ENCODE measurements around the gene RHOC.

RHOC gene

DNA sequence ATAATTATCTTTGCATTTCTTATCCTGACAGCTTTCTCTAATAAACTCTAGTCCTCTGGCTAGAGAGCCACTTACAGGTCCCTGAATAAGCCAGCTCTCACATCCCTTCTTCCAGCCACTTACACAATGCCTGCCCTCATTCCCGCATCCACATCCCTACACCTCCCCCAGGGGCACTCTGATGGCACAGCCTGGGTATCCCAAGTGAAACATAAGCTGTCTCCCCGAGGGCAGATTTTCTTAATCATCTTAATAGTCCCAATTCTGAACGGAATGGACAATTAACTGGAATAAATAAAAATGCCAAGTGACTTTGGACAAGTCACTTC is 4.9 kb downstream of the RHOC start:
- no peak for DNase-seq

DNA sequence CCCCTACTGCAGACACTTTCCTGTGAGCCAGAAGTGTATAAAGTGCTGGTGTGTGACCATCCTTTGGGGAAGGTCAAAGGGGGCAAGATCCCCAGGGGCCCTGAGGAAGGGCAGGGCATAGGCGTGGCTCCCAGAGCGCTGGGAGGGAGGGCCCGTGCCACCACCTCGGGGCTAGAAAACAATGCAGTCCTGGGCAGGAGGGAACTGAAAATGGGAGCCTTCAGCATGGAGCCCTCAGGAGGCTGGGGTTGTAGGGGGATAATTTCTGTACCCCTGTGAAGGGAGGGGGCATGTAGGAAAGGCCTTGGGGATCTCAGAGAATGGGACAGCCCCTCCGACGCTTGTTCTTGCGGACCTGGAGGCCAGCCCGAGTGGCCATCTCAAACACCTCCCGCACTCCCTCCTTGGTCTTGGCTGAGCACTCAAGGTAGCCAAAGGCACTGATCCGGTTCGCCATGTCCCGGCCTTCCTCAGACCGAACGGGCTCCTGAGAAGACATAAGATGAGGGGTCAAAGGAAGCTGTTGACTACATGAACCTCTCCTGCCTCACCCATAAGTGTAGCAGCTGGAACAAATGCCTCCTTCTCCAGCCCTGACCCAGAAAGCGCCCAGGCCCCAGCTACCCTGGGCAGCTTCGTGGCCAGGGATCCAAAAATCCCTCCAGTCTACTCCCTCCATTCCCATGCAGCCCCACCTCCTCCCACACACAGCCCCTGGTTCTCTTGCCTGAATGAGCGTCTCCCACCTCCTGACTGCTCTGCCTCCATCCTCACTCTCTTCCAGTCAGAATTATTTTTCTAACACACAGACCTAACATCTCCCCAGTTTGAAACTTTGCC is 5.5 kb downstream of the RHOC start:
- no peak for DNase-seq

DNA sequence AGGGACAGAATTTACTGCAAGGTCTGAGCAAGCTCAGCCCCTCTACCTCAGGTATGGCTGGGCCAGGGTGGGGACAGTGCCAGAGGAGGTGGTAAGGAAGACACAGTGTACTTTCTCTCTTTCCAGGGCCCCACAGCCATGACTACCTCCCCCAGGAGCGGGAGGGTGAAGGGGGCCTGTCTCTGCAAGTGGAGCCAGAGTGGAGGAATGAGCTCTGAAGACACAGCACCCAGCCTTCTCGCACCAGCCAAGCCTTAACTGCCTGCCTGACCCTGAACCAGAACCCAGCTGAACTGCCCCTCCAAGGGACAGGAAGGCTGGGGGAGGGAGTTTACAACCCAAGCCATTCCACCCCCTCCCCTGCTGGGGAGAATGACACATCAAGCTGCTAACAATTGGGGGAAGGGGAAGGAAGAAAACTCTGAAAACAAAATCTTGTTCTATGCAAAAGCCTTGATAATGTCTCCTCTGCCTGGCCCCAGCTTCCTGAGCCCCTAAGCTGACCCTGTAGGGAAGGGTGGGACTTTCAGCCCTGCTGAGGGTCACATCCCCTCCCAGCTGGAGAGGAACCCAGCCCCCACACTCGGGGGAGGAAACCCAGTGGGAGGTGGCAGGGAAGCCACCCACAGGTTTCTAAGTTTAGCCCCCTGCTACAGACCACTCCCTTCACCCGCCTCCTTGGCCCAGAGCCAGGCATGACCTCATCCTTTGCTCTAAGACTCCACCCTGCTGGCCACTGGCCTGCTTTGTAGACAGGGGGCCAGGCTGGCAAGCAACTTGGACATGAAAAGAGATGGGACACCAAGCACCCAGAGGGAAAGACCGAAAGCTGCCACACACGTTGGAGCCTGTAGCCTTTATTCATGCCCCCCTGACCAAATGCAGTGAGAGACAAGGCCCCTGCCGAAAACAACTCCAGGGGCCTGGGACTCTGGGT is 6.4 kb downstream of the RHOC start:
- peak in 50 of 51 donors; percentile 32 to 96 (median 82) for DNase-seq

DNA sequence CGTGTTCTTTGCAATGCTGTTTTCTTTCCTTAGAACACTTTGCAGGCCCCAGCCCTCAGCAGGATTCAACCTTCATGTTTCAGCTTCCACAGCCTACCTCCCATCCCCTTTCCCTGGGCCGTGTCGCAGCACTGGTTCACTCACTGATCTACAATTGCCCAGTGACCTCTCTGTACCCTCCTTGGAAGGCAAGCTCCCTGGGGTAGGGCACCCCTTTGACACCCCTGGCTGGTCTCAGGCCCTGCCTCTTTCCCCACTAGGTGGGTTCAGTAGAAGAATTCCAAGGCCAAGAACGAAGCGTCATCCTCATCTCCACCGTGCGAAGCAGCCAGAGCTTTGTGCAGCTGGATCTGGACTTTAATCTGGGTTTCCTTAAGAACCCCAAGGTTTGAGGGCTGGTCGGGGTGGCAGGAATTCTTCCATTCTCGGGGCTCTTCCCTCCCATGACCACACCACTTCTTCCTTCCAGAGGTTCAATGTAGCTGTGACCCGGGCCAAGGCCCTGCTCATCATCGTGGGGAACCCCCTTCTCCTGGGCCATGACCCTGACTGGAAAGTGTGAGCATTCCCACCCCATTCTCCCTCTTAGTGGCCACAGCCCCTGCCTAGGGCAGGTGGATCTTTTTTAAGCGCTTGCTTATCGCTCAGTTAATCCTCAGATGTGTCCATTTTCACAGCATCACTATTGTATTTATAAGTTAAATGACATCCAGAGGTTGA is 7.3 kb downstream of the RHOC start:
- DNase-seq = no peak

DNA sequence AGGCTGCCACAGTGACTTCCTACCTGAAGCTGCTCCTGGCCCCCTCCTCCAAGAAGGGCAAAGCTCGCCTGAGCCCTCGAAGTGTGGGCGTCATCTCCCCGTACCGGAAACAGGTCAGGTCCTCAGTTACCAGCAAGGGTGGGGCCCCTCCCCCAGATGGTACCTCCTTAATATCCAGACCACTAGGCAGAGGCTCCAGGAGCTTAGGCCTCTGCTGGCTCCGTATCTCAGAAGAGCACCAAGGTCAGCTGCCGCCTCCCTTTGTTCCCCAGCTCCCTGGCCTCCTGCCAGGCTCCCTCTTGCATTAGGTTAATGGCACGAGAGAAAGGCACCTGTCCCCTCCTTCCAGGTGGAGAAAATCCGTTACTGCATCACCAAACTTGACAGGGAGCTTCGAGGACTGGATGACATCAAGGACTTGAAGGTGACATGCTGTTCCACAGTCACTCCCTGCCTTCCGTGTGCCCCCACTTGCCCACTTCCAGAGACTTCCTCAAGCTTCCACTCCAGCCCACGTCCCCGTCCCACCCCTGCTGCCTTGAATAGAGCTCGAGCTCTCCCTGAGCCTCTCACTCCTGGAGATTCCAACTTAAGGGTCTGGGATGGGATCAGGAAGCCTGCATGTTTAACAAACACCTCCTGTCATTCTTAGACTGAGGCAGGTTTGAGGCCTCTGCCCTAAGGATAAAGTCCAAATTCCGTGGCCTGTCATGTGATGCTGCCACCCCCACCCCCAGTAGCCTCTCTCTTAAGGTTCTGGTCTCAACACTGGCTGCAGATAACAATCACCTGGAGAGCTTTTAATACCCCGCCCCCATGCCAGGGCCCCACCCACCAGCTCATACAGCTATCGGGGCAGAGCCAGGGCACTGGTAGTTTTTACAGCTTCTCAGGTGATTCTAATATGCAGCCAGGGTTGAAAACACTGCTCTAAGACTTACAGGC is 8.3 kb downstream of the RHOC start:
- DNase-seq = no peak

DNA sequence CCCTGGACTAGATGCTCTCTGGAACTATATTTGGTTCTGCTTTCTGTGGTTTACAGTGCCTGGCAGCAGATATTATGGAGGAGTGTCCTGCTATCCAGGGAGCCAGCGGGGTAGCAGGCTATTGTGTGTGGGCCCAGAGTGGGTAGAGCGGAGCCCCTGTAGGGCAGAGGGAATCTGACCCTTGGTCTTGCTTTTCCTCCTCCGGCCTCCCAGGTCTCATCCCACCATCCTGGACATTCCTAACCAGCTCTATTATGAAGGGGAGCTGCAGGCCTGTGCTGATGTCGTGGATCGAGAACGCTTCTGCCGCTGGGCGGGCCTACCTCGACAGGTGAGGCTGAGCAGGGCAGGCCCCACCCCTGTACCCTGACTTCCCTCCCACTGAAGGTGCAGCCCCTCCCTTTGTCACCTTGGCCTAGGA is 9.1 kb downstream of the RHOC start:
- no peak for DNase-seq

DNA sequence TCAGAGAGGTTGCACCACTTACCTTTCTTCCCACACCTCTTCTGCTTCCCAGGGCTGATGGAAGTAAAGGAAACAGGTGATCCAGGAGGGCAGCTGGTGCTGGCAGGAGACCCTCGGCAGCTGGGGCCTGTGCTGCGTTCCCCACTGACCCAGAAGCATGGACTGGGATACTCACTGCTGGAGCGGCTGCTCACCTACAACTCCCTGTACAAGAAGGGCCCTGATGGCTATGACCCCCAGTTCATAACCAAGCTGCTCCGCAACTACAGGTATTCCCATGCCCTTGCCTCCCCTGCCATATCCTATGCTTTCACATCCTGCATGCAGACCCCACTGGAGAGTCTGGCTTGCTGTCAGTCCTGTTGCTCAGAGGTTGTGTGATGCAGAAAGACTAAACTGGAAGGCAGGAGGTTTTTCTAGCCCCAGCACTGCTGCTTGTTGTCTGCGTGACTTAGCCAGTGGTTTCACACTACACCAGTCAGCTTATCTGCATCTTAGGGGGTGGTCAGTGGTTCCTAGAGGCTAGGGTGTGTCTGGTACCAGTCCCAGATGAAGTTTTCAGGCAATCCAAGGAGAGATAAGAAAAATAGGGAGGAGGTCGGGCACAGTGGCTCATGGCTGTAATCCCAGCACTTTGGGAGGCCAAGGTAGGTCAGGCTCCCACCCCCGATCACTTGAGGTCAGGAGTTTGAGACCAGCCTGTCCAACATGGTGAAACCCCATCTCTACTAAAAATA is 10.2 kb downstream of the RHOC start:
- DNase-seq = no peak

DNA sequence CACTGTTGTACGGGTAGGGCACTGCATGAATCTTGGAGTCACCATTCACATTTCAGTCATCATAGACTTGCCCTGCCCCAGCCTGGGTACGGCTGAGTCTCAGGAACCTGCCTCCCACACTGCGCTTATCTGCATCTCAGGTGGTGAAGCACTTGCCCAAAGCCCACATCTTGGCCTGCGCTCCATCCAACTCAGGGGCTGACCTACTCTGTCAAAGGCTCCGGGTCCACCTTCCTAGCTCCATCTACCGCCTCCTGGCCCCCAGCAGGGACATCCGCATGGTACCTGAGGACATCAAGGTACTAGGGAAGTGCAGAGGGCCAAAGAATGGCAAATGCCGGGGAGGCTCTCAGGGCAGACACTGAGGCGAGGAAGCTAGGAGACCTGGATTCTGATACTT is 11.7 kb downstream of the RHOC start:
- no peak for DNase-seq

DNA sequence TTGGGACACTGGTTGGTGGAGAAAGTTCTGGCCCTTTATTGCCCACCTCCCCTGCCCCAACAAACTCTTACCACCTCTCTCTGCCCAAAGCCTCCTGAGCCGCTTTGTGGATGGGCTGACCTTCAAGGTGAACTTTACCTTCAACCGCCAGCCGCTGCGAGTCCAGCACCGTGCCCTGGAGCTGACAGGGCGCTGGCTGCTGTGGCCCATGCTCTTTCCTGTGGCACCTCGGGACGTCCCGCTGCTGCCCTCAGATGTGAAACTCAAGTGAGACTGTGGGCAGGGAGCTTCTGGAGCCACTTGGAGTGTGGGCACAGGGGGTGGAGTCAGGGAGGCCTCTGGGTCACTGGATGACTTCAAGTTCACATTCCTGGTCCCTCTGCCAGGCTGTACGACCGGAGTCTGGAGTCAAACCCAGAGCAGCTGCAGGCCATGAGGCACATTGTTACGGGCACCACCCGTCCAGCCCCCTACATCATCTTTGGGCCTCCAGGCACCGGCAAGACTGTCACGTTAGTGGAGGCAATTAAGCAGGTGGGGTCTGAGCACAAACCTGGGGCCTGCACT is 12.5 kb downstream of the RHOC start:
- DNase-seq = no peak

DNA sequence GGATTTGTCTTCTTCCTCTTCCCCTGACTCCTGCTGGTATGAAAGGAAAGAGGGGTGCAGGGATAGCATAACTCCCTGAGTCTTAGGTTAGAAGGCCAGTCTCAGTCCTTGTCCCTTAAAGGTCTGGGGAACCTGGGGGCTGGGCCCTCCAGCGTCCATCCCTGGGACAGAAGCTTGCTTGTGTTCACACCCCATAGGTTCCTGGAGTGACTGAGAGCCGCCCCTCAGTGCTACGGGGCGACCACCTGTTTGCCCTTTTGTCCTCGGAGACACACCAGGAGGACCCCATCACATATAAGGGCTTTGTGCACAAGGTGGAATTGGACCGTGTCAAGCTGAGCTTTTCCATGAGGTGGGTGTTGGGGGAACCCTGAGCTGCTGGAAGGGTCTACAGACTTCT is 13.1 kb downstream of the RHOC start:
- no peak for DNase-seq

DNA sequence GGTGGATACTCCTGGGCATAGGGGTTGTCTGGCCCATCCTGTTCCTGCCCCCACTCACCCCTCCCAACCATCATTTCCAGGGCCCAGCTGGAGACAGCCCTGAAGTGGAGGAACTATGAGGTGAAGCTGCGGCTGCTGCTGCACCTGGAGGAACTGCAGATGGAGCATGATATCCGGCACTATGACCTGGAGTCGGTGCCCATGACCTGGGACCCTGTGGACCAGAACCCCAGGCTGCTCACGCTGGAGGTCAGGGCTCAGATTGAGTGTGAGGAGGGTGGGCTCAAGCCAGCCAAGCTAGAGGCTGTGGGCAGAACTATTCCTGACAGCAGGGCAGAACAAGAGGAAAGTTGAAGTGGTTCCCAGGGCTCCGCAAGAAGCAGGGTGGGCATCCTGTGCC is 14.2 kb downstream of the RHOC start:
- DNase-seq = no peak

DNA sequence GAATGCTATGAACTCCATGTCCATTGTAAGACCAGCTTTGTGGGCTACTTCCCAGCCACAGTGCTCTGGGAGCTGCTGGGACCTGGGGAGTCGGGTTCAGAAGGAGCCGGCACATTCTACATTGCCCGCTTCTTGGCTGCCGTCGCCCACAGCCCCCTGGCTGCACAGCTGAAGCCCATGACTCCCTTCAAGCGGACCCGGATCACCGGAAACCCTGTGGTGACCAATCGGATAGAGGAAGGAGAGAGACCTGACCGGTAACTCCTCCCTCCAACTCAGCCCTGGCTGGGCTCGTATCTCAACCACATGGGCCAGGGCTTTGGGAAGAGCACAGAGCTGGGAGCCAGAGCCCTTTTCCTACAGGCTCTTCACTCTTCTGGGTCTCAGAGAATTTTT is 17.1 kb downstream of the RHOC start:
- DNase-seq = no peak

DNA sequence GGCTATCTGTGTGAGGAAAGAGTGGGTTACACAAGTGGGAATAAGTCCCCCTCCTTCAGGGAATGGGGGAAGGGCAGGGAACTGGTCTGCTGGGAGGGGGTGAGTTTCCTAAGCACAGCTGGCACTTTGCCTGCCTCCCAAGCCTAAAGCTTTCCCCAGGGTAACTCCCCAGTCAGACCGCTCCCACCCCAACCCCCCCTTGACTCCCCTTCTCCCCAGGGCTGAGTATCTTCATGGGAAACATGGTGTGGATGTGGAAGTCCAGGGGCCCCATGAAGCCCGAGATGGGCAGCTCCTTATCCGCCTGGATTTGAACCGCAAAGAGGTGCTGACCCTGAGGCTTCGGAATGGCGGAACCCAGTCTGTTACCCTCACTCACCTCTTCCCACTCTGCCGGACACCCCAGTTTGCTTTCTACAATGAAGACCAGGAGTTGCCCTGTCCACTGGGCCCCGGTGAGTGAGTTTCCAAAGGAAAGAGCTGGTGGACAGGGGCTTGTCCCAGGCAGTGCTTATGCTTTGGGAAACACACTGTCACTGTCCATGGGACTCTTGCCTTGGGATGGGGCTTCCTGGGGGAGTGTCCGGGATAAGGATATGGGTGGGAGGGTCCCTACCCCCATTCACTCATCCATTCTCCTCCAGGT is 17.6 kb downstream of the RHOC start:
- no peak for DNase-seq

DNA sequence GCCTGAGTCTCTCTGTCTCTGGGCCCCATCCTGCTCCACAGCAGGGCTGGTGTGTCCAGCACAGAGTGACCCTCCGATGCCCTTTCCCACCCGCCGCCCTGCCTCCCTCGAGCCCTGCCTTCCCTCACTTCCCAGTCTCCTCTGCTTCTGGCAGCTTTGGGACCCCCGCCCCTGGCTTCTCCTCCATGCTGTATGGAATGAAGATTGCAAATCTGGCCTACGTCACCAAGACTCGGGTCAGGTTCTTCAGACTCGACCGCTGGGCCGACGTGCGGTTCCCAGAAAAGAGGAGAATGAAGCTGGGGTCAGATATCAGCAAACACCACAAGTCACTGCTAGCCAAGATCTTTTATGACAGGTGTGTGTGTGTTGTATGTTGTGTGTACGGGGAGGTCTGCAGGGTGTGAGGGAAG is 18.1 kb downstream of the RHOC start:
- no peak for DNase-seq

DNA sequence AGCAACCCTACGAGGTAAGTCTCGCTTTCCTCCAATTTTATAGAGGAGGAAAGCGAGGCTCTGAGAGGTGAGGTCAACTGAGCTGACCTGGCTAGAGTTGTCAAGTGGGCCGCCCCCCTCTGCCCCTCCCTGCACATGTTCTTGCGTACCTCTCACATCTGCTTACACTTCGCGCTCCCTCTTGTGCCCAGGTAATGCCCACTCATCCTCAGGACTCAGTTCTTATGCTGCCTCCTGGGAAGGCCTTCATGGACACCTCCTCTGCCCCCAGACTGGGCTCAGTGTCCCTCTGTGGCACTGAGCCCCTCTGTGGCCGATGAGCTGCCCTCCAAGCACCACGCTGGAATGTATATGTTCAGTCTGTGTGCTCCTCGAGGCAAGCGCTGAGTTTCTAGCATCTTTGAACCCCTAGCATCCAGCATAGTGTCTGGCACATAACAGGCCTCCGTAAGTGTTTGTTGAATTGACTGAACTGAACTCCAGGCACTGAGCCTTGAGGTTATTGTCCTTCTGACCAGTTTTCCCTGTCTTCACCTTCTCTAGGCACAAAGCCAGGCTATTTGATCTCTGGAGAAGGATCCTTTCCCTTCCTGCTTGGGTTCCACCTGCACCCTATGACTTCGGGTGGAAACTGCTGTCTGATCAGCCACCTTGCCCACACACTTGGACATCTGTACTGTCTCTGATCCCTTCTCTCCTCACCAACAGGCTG is 19.0 kb downstream of the RHOC start:
- DNase-seq = no peak

DNA sequence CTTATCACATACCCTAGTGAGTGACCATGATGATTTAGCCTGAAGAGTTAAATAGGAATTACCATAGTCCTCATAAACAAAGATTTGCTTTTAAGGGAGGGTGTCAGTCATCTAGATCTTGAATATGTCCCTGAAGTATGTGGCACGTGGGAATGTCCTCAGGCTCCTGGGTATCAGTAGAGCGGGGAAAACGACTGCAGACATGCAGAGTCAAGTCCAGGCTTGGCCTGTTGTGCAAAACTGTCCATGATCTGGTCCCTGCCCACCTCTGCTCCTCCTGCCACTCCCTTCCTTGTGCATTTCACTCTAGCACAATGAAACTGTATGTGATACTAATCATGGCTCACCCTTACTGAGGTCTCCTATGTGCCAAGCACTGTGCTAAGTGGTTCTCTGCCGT is 19.6 kb downstream of the RHOC start:
- no peak for DNase-seq

DNA sequence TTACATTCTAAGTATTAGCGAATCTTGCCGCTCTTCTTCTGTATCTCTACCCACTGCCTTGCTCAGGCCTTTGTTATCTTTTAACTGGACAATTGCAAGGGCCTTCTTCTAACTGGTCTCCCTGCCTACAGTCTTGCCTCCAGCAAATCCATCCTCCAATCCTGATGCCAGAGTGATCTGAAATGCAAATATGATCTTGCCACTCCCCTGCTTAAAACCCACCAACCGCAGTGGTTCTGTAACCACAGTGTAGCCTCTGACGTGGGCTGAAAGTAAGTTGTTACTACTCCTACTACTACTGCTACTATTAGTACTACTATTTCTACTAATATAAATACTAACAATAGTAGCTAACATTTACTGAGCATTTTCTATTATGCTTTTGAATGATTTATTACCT is 20.1 kb downstream of the RHOC start:
- DNase-seq = no peak

DNA sequence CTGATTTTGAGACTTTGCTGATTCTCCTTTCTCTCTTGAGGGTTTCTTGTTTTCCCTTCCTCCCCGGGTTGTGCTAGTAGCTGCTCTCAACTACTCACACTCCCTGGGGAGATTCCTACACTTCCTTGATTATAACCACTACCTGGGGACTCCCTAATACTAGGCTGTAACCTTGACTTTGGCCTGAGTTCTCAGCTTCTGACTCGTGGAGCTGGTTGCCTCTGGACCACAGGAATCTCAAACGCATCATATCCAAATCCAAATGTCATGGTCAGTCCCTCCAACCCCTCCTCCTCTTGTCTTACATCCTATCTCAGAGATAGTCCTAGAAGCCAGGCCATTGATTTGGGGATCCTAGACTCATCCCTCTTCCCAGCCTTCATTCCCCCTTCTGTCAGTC is 20.5 kb downstream of the RHOC start:
- no peak for DNase-seq

DNA sequence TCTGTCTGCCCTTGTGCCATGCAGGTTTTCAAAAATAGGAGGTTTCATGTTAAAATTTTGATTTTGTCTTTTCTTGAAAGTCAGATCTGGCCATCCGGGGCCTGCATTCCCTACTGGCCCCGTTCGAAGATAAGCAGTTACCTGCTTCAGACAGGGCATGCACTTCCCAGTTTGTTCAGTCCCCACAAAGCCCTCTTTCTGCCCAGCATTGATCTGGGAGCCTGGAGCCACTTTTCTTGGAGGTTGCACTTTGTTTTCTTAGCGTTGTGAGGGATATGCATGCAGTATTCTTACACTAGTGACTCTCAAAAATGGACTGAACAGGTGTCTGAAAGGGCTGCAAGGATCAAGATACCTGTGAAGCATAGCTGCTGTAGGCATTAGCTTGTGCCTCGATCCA is 21.0 kb downstream of the RHOC start:
- DNase-seq = no peak
